ENCODE measurements around the gene LGALSL.

GRCh38 chr2:64422466-64422865, 31.5 kb upstream of the LGALSL start:
- TF ChIP-seq CTCF (IDR thresholded peaks at IDR 0.05) (no peak), POLR2A (IDR thresholded peaks at IDR 0.05) (no peak), POLR2AphosphoS5 (IDR thresholded peaks at IDR 0.05; ENCODE audit: insufficient read depth in 1 of 2, low read depth in 1 of 2) (no peak)

All from vagina (tissue), 2 donors.